Esophagus (tissue), 2 donors: ENCODE measurements around the gene LRRC36. TPM values are rescaled to one million over a fixed set of nuclear protein-coding genes. Genes with fewer than 3 reads are reported as not detected.
A peak's percentile ranks its signal among the peaks of the same experiment; 100 is the strongest.

Source experiments
- H3K27ac ChIP-seq, 2 donors: one replicate each; pipeline ENCODE4 v1.5.1; 2013; ENCODE audit warnings: low read depth in 2 of 2, mild to moderate bottlenecking in 2 of 2, inconsistent platforms in 1 of 2, low read length in 1 of 2, moderate library complexity in 1 of 2
- H3K27me3 ChIP-seq, 2 donors: one replicate each; pipeline ENCODE4 v1.6.1; 2013; ENCODE audit warnings: low read length in 2 of 2, control low read depth in 1 of 2, mild to moderate bottlenecking in 1 of 2; ENCODE audit not compliant: insufficient read depth in 2 of 2, control insufficient read depth in 1 of 2
- H3K36me3 ChIP-seq, 2 donors: one replicate each; pipeline ENCODE4 v1.6.1; 2013; ENCODE audit warnings: low read length in 1 of 2; ENCODE audit not compliant: control insufficient read depth in 2 of 2, insufficient read depth in 2 of 2
- H3K4me1 ChIP-seq, 2 donors: one replicate each; pipeline ENCODE4 v1.6.1; 2013; ENCODE audit warnings: low read length in 1 of 2; ENCODE audit not compliant: control insufficient read depth in 2 of 2, insufficient read depth in 2 of 2
- H3K4me3 ChIP-seq, 2 donors: one replicate each; pipeline ENCODE4 v1.5.1; 2013; ENCODE audit warnings: low read length in 2 of 2, mild to moderate bottlenecking in 2 of 2, low read depth in 1 of 2, moderate library complexity in 1 of 2
- H3K9me3 ChIP-seq, 2 donors: one replicate each; pipeline ENCODE4 v1.6.1; 2013; ENCODE audit warnings: mild to moderate bottlenecking in 2 of 2, low read depth in 1 of 2, low read length in 1 of 2, moderate library complexity in 1 of 2; ENCODE audit not compliant: control insufficient read depth in 2 of 2, insufficient read depth in 1 of 2
- WGBS, 2 donors: extraction: QIAGEN DNeasy Blood & Tissue Kit; methylation state at CpG; one replicate each; pipeline ENCODE4 v1.1.7; 2013; 5-methylcytosine and 5-hydroxymethylcytosine counted together
- polyA plus RNA-seq, 2 donors: library from polyadenylated mRNA; stranded (reverse); fragments of 200-250 nt; gene quantifications; one replicate each; pipeline ENCODE4 v1.2.3, GENCODE V29; 2013
- donor health status: healthy with polysubstance abuse.
- donor health status: Bipolar disorder and iron deficiency.

The LRRC36 gene
- polyA plus RNA-seq, 2 donors, result 0.02 TPM; not detected in 1

DNA sequence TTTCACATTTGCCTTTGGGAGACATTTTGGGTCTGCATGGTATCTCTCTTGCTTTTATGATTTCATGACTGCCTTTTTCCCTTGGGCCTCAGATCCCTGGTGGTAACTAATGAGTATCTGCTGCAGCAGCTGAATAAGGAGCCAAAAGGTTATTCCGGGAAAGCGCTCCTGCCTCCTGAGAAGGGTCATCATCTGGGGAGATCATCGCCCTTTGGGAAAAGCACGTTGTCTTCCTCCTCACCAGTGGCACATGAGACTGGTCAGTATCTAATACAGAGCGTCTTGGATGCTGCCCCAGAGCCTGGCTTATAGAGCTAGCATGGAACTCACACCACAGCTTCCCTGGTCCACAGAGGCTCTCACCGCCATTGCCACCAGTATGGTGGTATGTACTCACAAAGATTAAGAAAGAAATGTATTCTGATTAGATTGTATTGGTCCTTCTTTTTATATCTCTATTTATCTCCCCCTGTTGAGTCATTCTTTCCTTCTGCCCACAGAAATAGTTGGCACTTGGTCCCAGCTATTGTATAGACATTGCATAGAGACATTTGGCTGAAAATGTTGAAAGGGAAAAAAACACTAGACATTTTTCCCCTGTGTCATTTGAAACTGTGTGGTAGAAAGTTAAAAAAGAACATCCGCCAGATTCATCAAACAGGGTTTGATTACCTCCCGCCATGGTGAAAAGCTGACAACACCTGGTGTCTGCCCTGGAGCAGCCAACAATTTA, 58.3 kb downstream of the LRRC36 start:
- 80 to 89% methylated on average over 8 of the region's 8 CpGs for WGBS, 2 donors
- H3K27me3 ChIP-seq, result no peaks in the 10 kb centered on the region
- H3K36me3 ChIP-seq, result peaks cover 0 to 2% of the 10 kb centered on the region in 2 donors
- no peak overlapping the region for H3K27ac ChIP-seq
- H3K9me3 ChIP-seq, result no peaks in the 10 kb centered on the region
- H3K4me1 ChIP-seq, result no peaks in the 10 kb centered on the region
- no peak overlapping the region for H3K4me3 ChIP-seq

DNA sequence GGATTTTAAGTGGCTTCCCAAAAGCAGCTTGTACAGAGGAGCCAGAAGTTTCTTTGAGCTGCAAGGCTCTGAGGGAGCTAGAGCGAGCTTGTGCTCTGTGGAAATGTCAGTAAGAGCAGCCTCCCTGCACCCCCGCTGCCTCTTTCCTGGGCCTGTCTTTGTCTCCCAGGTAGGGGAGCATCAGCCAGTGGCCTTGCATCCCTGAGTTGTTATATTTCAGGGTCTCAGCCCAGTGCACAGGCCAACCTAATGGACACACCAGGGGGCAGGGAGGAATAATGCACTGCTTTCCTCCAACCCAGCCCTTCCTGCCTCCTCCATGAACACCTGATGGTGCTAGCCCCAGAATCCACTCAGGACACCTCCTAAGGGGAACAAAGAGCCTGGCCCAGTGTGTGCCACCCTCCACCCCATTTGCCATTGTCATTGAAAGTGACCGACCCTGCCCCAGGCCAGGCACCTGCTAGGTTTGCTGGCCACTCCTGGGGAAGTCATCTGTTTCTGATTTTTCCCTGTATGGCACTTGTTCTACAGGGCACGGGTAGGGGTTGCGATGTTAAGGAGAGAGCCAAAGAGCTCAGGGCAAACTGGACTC, 60.3 kb downstream of the LRRC36 start:
- H3K4me1 ChIP-seq, result peaks cover 3 to 9% of the 10 kb centered on the region in 2 donors
- WGBS, 2 donors, result 94% methylated on average over 5 of the region's 5 CpGs
- peaks cover 0 to 2% of the 10 kb centered on the region in 2 donors for H3K36me3 ChIP-seq
- H3K27me3 ChIP-seq, result no peaks in the 10 kb centered on the region
- H3K4me3 ChIP-seq, result no peak overlapping the region
- H3K27ac ChIP-seq, result no peak overlapping the region
- H3K9me3 ChIP-seq, result no peaks in the 10 kb centered on the region

DNA sequence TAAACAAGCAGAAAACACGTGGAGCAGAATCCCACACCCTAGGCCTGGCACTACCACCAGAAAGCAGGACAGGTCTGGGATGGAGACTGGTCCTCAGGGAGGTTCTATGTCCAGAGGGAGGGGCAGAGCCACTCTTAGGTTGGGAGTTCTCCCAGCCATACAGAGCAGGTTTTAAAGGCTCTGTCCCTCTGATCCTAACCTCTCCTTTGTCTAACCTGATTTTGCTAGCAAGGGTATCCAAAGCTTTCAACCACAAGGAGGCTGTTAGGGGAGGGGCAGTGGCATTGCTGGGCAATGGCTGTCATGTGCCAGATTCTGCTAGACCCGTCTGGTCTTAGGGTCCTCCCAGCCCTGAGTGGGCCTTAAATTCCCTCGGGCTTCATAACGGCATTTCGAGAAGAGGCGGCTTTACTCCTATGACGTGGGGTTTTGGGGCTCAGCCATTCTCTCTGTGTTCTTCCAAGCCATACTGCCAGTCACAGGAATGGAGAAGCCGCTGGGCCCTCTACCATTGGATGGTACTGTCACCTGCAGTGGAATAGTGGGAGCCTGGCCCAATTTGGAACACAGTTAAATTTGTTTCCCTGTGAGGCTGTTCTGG, 61.0 kb downstream of the LRRC36 start:
- Histone ChIP-seq H3K27ac (no peak overlapping the region), H3K4me3 (no peak overlapping the region), H3K27me3 (no peaks in the 10 kb centered on the region), H3K36me3 (peaks cover 0 to 2% of the 10 kb centered on the region in 2 donors), H3K9me3 (no peaks in the 10 kb centered on the region), H3K4me1 (peaks cover 5 to 15% of the 10 kb centered on the region in 2 donors)
- 82 to 86% methylated on average over 8 of the region's 8 CpGs for WGBS, 2 donors

DNA sequence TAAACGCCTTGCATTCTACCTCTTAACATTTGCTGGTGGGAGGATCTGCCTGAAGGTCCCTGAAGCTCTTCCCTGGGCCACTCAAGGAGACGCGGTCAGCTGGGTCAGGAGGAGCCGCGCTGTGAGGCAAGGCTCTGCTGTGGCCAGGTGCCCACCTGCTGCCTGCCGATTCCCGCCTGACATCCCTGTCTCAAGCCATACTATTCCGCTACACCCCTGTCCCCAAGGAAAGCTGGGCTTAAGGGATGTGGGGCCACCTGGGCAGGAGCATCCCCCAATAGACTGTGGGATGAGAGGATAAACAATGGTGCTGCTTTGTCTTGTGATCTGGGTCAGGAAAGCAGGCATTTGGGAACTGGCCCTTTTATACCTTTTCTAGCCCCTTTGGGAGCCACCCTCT, 61.6 kb downstream of the LRRC36 start:
- Histone ChIP-seq H3K27me3 (no peaks in the 10 kb centered on the region), H3K9me3 (no peaks in the 10 kb centered on the region), H3K27ac (no peak overlapping the region), H3K4me1 (peaks cover 5 to 21% of the 10 kb centered on the region in 2 donors), H3K4me3 (no peak overlapping the region), H3K36me3 (peaks cover 0 to 2% of the 10 kb centered on the region in 2 donors)
- 92% methylated on average over 8 of the region's 8 CpGs for WGBS, 2 donors

DNA sequence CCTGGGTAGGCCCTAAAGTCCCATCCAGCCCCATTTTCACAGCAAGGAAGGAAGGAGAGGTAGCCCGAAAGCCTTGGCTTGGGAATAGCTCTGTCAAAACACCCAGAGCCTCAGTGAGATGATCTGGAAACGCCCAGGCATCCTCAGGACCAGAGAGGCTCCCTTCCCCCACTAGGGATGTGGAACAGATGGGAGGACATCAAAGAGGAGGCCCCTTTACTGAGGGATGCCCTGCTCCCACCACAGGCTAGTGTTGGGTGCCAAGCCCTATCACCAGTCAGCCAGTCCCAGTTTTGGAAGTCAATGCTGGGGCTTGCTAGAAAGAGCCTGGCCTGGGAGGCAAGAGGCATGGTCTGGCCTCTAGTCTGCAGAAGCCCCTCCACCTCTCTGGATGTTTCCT, 62.0 kb downstream of the LRRC36 start:
- Histone ChIP-seq H3K27ac (no peak overlapping the region), H3K27me3 (no peaks in the 10 kb centered on the region), H3K4me1 (peaks cover 7 to 24% of the 10 kb centered on the region in 2 donors), H3K4me3 (no peak overlapping the region), H3K36me3 (peaks cover 0 to 2% of the 10 kb centered on the region in 2 donors), H3K9me3 (no peaks in the 10 kb centered on the region)
- WGBS, 2 donors, result 78 to 88% methylated on average over 2 of the region's 2 CpGs

DNA sequence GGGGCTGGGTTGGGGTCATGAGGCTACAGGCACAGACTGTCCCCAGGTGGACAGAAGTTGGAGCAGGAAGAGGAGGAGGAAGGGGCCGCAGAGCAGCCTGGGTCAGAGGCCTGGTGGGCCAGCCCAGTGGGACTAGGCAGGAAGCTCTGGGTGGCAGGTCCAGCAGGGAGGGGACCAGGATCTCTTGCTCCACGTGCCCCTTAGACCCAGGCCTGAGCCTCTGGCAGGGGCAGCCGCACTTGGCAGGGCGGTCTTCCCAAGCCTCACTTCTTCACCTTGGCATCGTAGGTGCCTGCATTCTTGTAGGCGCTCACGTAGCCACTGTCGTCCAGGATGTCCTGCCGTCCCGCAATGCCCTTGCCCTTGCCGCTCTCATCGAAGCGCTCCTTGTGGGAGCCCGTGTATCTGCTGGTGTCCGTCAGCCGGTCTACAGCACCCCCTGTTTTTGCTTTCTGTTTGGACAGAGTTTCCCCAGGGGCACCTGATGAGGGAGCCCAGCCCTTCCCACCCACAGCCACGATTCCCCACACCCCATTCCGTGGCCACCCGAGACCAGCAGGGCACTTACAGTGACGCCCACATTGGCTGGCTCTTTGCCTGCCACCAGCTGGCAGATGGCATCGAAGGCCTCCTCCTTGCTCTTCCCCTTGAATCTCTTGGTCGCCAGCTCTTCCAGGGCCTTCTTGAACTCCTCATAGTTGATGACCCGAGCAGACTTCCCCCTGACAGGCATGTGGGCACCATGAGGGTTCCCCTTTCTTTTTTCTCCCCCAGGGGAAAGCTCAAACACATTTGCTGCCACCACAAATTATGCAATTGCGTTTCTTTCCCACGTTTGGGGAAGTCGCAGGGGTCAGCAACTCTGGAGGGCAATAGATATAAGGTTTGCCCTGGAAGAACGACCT, 63.5 kb downstream of the LRRC36 start:
- peaks cover 10 to 28% of the 10 kb centered on the region in 2 donors for H3K4me1 ChIP-seq
- WGBS, 2 donors, result 75 to 82% methylated on average over 26 to 27 of the region's 27 CpGs

DNA sequence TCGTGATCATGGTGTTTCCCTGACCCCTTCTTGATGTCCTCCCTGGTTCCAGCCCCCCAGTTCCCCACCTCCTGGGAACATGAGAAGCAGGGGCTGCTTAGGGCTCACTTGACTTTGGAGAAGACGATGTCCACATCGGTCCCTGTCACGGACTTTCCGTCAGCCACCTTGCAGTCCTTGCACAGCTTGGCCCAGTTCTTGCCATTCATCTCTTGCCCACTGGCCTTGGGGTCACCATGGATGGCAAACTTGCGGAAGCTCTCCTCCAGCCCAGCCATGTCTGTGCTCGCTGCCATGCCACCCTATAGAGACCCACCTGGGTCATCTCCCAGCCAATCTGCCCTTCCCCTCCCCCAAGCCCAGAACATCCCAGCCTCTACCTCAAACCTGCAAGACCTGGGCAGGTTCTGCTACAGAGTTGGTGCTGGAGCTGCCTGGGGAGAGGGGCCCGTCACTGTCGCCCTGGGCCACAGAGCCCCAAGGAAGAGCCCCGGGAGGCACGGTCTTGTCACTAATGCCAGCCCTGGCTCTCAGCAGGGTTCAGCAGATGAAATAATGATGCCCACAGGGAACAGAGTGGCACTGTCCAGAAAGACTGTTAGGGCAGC, 64.3 kb downstream of the LRRC36 start:
- no peaks in the 10 kb centered on the region for H3K9me3 ChIP-seq
- H3K4me1 ChIP-seq, result peaks cover 10 to 34% of the 10 kb centered on the region in 2 donors
- H3K27me3 ChIP-seq, result no peaks in the 10 kb centered on the region
- H3K27ac ChIP-seq, result peak overlapping the region in 1 of 2 donors; percentile 22
- 77 to 80% methylated on average over 10 to 11 of the region's 11 CpGs for WGBS, 2 donors
- H3K36me3 ChIP-seq, result peaks cover 0 to 2% of the 10 kb centered on the region in 2 donors
- no peak overlapping the region for H3K4me3 ChIP-seq

More for the DNA sequence above, 63.5 kb downstream of the LRRC36 start:
- Histone ChIP-seq H3K4me3 (no peak overlapping the region), H3K36me3 (peaks cover 0 to 2% of the 10 kb centered on the region in 2 donors), H3K27ac (no peak overlapping the region), H3K9me3 (no peaks in the 10 kb centered on the region), H3K27me3 (no peaks in the 10 kb centered on the region)

DNA sequence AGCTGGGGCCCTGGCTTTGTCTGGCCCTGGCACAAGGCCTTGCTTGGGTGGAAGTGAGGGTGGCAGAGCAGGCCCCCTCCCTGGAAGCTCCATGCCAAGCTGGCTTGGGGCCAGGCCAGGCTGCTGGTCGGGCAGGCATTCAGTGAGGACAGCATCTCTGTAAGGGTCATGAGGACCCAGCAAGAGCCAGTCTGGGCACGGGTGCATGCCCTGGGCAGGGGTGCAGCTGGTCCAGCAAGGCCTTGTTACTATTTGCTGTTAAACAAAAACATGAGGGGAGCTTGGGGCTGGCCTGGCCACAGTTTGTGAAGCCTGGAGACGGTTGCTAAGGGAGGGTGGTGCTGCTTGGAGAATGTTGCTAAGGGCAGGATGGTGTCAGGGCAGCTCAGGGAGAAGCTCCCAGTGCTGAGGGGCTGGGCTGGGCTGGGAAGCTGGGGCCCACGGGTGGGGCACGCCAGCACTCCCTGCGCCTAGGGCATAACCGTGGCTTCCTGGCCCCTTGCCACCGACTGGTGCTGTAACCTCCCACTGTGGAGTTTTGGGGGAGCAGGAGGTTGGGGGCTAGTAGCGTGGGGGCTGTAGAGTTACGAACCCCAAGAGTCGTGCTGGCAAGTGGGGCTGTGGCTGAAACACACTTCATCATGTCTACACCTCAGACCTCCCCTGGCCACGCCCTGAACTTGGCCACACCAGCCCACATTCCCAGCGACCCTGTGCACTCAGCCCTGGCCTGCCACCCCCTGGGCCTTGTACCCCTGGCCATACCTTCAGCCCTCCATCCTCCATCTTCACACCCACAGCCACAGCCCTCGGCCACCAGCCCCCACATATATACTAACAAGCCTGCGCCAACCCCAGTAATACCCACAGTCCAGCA, 65.0 kb downstream of the LRRC36 start:
- Histone ChIP-seq H3K9me3 (no peaks in the 10 kb centered on the region), H3K27ac (peak overlapping the region in 1 of 2 donors; percentile 22), H3K27me3 (no peaks in the 10 kb centered on the region), H3K4me1 (peaks cover 14 to 39% of the 10 kb centered on the region in 2 donors), H3K4me3 (peak overlapping the region in 1 of 2 donors; percentile 52), H3K36me3 (peaks cover 0 to 2% of the 10 kb centered on the region in 2 donors)
- 32 to 35% methylated on average over 13 to 15 of the region's 15 CpGs for WGBS, 2 donors
